ENCODE data around the gene SRP54.
"Not testable (repeated sequence)": the region's sequence is repeated elsewhere in the genome, so short reads cannot be mapped to it uniquely, and the experiment has no call there.

The SRP54 gene

DNA sequence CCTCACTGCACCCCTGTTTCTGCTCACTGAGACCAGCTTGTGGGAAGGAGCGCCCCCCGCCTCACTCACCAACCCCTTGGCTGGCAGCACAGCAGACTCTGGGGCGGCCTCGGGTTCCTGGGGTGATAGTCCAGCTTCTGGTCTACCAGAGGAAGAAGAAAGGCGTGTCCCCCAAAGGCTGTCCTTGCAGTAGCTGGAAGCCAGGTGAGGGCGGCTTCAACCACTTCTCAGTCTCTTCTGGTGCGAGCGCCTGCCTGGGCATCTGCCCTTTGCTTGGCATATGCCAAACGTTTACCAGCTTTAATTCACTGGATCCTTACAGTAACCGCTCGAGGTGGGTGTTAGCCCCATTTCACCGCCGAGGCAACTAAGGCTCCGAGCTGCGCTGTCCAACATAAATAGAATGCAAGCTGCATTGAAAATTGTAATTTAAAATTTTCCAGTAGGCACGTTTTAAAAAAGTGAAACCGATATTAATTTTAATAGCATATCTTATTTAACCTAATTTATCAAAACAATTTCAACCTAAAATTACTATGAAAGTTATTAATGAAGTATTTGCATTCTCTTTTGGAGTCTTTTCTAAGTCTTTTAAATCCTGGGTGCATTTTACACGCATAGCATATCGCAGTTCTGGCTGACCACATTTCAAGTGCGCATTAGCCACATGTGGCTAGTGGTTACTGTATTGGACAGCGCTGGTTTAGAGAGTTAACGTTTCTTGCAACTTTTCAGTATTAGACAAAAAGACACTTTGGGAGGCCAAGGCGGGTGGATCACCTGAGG is 64.2 kb downstream of the SRP54 start:
- DNase-seq (ENCODE audit: low spot score) = peak; percentile 66

DNA sequence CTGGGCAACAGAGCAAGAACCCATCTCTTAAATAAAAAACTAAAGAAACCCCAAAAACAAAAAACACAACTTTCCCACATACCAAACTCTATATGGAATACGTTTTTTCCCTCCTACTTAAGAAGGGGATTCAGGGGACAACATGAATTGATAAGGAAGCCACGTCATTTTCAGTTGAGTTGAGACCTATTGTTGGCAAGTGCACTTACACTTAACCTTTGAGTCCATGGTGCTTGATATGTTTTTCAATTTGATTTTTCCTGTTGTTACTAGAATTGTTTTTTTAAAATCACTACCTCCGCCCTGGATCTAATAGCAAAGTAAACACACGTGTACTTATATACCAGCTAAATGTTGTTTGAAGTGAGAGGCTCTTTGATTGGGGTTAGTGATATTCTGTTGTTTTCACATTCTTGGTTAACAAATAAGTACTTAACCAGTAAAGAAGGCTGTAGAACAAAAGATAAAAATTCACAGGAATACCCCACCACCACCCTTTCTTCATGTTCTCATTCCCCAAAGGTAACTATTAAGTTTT is 65.3 kb downstream of the SRP54 start:
- DNase-seq (ENCODE audit: low spot score) = no peak

DNA sequence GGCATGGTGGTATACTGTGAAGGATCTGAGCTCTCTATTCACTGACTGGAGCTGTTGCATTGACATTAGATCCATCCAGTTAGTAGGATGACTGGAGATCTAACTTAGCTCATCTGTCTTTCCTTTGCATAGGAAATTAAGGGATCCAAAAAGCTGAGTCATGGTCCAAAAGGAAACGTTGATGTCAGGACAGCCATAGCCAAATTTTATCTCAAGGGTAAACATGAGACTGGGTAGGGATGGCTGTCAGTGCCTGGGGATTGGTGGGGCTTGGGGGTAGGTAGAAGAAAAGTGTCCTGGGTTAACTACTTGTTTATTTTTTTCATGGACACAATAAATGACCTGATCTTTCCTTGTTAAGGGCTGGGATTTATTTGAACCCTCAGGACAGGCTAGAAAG is 67.9 kb downstream of the SRP54 start:
- peak; percentile 74 for DNase-seq (ENCODE audit: low spot score)

DNA sequence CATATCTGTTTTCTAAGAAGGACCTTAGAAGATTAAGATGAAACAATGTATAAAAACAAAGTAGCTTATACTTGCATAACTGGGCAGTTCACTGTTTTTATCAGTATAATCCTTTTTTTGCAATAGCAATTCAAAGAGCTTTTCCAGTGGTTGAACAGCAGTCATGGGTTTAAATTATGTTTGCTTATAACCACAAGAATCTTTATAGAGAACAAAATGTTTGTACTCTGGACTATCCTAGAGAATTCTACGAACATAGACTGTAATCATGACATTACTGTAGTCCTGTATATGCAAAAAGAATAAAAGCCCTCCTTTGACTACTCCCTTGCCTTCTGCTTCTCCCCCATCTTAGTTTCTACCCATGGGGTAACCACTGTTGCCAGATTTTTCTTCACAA is 69.0 kb downstream of the SRP54 start:
- DNase-seq (ENCODE audit: low spot score) = no peak

DNA sequence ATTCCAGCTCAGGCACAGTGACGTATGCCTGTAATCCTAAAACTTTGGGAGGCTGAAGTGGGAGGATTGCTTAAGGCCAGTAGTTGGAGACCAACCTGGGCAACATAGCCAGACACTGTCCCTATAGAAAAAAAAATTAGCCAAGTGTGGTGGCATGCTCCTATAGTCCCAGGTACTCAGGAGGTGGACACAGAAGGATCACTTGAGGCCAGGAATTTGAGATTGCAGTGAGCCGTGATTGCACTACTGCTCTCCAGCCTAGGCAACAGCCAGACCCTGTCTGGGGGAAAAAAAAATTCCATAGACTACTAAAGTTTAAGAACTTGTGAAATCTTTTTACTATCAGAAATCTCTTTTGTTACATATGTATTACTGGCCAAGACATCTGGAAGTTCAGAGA is 69.8 kb downstream of the SRP54 start:
- no peak for DNase-seq (ENCODE audit: low spot score)

DNA sequence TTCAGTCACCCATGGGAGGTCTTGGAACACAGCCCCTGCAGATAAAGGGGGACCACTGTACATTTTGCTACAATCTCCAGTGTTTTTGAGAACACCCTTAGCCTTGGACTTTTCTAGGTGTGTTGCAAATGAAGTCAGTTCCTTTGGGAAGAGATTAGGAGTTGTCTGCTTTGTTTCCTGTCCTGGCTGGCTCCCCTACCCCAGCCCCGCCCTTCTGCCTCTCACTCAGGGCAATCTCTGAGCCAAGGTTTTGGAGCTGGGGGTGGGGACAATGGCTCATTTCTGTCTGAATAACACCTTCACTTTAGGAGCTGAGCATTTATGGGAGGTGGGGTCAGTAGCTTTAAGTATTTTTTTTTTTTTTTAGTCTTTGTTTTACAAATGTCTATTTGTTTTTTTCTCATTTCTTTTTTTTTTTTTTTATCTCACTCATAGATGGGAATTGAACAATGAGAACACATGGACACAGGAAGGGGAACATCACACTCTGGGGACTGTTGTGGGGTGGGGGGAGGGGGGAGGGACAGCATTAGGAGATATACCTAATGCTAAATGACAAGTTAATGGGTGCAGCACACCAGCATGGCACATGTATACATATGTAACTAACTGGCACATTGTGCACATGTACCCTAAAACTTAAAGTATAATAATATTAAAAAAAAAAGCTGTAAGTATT is 78.5 kb downstream of the SRP54 start:
- not testable (repeated sequence) for DNase-seq (ENCODE audit: low spot score)

DNA sequence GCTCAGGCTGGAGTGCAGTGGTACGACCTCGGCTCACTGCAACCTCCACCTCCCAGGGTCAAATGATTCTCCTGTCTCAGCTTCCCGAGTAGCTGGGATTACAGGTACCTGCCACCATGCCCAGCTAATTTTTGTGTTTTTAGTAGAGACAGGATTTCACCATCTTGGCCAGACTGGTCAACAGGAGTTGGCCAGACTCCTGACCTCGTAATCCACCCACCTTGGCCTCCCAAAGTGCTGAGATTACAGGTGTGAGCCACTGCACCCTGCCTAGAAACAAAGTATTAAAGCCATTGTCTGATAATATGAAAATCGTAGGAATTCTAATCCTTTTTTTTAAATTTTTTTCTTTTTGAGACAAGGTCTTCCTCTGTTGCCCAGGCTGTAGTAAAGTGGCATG is 82.9 kb downstream of the SRP54 start:
- not testable (repeated sequence) for DNase-seq (ENCODE audit: low spot score)

DNA sequence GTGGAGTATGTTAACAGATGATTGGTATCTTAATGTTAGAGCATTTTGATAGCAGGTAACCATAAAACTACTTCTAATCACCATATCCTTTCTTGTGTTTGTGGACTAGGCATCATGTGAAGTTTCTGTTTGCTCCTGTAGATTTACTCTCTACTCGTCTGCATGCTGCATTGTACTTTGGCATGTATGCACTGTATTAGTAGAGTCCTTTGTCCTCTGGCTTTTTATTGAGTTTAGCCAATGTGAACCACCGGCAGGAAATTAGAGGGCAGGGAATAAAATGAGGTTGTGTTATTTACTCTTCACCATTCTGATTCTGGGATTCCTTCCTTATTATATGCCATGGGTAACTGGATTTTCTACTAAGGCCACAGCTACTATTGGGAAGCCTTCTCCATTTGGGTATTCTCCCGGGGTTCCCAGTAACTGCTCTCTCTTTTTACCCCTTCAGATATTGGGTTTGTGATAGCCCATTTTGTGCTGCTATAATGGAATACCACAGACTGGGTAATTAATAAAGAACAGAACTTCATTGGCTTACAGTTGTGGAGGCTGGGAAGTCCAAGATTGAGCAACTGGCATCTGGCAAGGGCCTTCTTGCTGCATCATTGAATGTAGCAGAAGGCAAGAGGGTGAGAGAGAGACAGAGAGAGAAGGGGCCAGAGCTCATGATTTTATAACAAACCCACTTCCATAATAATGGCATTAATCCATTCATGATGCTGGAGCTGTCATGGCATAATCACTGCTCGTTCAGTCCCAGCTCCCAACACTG is 85.6 kb downstream of the SRP54 start:
- DNase-seq (ENCODE audit: low spot score) = no peak

DNA sequence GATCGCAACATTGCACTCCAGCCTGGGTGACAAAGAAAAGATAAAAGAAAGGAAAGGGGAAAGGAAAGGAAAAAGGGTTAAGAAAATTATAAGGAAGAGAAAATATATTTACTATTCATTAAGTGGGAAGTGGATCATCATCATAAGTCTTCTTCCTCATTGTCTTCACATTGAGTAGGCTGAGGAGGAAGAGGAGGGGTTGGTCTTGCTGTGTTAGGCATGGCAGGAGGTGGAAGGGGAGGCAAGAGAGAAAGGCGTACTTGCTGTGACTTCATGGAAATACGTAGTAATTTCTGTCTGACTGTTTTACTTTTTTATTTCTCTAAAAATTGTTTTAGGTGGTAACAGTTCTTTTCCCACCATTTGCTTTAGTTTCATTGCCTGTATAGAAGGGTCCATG is 89.4 kb downstream of the SRP54 start:
- no peak for DNase-seq (ENCODE audit: low spot score)

DNA sequence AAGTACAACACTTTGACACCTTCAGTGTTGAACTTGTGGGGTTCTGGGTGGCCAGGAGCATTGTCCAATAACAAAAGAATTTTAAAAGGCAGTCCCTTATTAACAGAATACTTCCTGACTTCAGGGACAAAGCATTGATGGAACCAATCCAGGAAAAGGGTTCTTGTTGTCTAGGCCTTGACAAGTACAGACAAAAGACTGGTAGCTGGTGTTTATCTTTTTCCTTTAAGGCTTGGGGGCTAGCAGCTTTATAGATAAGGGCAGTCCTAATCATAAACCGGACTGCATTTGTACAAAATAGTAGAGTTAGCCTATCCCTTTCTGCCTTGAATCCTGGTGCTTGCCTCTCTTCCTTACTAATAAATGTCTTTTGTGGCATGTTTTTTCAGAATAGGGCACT is 90.7 kb downstream of the SRP54 start:
- DNase-seq (ENCODE audit: low spot score) = no peak

DNA sequence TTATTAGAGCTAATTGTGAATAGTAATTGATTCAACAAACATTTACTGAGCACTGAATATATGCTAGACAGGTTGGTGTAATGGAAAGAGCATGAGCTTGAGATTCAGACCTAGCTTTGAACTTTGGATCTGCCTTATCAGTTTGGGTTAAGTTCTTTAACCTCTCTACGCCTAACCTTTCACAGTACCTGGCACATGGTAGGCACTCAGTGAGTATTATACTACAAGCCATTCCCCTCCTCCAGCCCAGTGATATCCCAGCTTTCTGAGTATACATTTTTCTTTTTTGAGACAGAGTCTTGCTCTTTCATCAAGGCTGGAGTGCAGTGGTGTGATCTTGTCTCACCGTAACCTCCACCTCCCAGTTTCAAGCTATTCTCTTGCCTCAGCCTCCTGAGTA is 95.3 kb downstream of the SRP54 start:
- no peak for DNase-seq (ENCODE audit: low spot score)

Measured in hematopoietic multipotent progenitor cell treated with erythropoietin and hydrocortisone succinate and interleukin-3 and kit ligand, for 17 days (in vitro differentiated cells).